Prostate gland (tissue), 2 donors: Measurements from ENCODE around the gene DOCK10.

Source experiments
- CTCF ChIP-seq, 4 experiments: fragments of 200-600 bp in 2 of 4; fragments of 450-650 bp in 2 of 4; sonication (generic) in 2 of 4; IDR thresholded peaks; 1 replicate in 3 of 4; 2 replicates in 1 of 4; pipeline ENCODE4 v1.5.1; 2016 to 2019; ENCODE audit warnings: antibody characterized with exemption in 4 of 4, mild to moderate bottlenecking in 2 of 4, moderate library complexity in 2 of 4
- POLR2A ChIP-seq: fragments of 450-650 bp; IDR thresholded peaks from one replicate; pipeline ENCODE4 v1.6.1; 2016; ENCODE audit warnings: antibody characterized with exemption, mild to moderate bottlenecking

DNA sequence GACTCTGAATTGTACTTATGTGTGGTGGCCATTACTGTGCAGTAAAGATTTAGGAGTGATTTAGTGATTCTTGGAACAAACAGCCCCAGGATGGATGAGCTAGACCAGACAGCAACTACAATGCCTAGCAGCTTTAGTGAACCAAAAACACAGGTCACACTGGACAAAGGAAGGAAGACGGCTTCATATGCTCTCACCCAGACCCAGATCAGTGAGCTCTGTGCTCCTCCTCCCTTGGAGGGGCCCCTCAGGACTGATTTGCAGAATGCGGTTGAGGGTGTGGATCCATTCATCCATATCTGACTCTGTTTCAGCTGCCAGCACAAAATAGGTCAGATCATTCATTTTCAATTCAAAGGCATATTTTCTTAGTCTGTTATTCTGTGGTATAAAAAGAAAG, 166.4 kb downstream of the DOCK10 start:
- TF ChIP-seq CTCF (IDR thresholded peaks at IDR 0.05) = no peak
- TF ChIP-seq POLR2A = no peak
